ENCODE results near the gene CHST7. TPM values are rescaled to one million over a fixed set of nuclear protein-coding genes. Genes with fewer than 3 reads are reported as not detected.

CHST7 gene
- total and polyA plus RNA-seq, 2 of the 8 experiments (the other 6 are each of a cell fraction or from before 2014, with no cell fraction given), result 7.9 to 14.1 TPM

- Histone ChIP-seq H3K36me3 (ENCODE audit: control insufficient read depth in 2 of 4, insufficient read depth in 4 of 4, low read length in 3 of 4) (peaks cover 0 to 22% (median 2%) of the 10 kb centered on the region in 4 experiments; a peak in 4 of 8 replicates), H3K4me1 (replicated peaks in 1 of 4; ENCODE audit: control insufficient read depth in 3 of 4, insufficient read depth in 4 of 4, low read length in 3 of 4) (peaks cover 0 to 3% (median 1%) of the 10 kb centered on the region in 4 experiments; a peak in 1 of 7 replicates), H3K18ac (ENCODE audit: extremely low read depth, low read length) (no peak overlapping the region), H2AFZ (ENCODE audit: low read length) (no peak overlapping the region), H2BK5ac (ENCODE audit: low read depth, low read length) (no peak overlapping the region), H3K79me1 (ENCODE audit: low read depth, low read length) (no peaks in the 10 kb centered on the region), H3K79me2 (ENCODE audit: control insufficient read depth in 1 of 2, insufficient read depth in 2 of 2, low read length in 2 of 2) (peaks cover 11 to 29% of the 10 kb centered on the region in 2 experiments; a peak in 3 of 4 replicates), H3K14ac (ENCODE audit: insufficient read length) (no peak overlapping the region), H4K5ac (ENCODE audit: insufficient read length, low read depth, low read length) (no peak overlapping the region), H3K23ac (ENCODE audit: insufficient read length) (no peak overlapping the region), H2BK12ac (ENCODE audit: low read depth, low read length) (no peak overlapping the region), H3K4me3 (ENCODE audit: extremely low read depth in 1 of 4, insufficient read depth in 2 of 4, low read depth in 3 of 4, low read length in 4 of 4) (no peak overlapping the region), H3K4me2 (ENCODE audit: insufficient read depth in 1 of 2, low read depth in 2 of 2, low read length in 2 of 2) (no peak overlapping the region; a peak in 1 of 4 replicates), H4K20me1 (replicated peaks in 1 of 2; ENCODE audit: control insufficient read depth in 1 of 2, insufficient read depth in 2 of 2, low read length in 2 of 2) (no peaks in the 10 kb centered on the region), H2BK120ac (replicated peaks; ENCODE audit: low read depth, low read length) (no peak overlapping the region), H2BK15ac (ENCODE audit: low read length) (no peak overlapping the region), H4K8ac (ENCODE audit: extremely low read depth, insufficient read depth, low read length) (no peak overlapping the region), H3K9ac (replicated peaks in 1 of 4; ENCODE audit: extremely low read depth in 1 of 4, low read depth in 3 of 4, low read length in 3 of 4) (no peak overlapping the region), H3K9me3 (ENCODE audit: insufficient read depth in 2 of 2, low read depth in 1 of 2, low read length in 1 of 2) (no peaks in the 10 kb centered on the region), H3K4ac (replicated peaks; ENCODE audit: insufficient read length, low read depth, low read length) (no peak overlapping the region), H3K27me3 (replicated peaks in 1 of 4; ENCODE audit: control insufficient read depth in 3 of 4, extremely low read depth in 1 of 4, insufficient read depth in 3 of 4, low read length in 3 of 4) (no peaks in the 10 kb centered on the region), H2AK5ac (ENCODE audit: low read depth, low read length) (no peak overlapping the region), H2BK20ac (ENCODE audit: low read length) (no peak overlapping the region), H4K91ac (replicated peaks; ENCODE audit: insufficient read length, low read length) (no peak overlapping the region), H3K56ac (replicated peaks; ENCODE audit: insufficient read length, low read depth, low read length) (no peak overlapping the region), H3K23me2 (ENCODE audit: low read depth, low read length) (no peaks in the 10 kb centered on the region), H3K27ac (ENCODE audit: low read depth, low read length) (no peak overlapping the region)
- no peak for DNase-seq (ENCODE audit: low read depth in 1 of 2, low spot score in 2 of 2)
- 100% methylated on average over 2 of the region's 2 CpGs; no CpG with 5 or more reads in 1 of the 2 experiments for WGBS, 2 experiments (ENCODE audit: extremely low coverage in 1 of 2, insufficient coverage in 1 of 2, insufficient read length in 1 of 2, insufficient replicate concordance in 2 of 2, low coverage in 1 of 2, low lambda C conversion rate in 2 of 2, missing lambda C conversion rate in 1 of 2)
- ChIA-PET POLR2A (ENCODE audit: partially characterized antibody) (interaction anchor here (1.4 kb wide), 1 partner anchor 56 kb away, joined by 3 read pairs; no protein-coding TSS in a partner anchor), CTCF (ENCODE audit: partially characterized antibody) (no interaction called here)
- TF ChIP-seq CREB1 (IDR thresholded peaks at IDR 0.05) (no peak), SIN3A (conservative IDR thresholded peaks at IDR 0.05 in 1 of 2, IDR thresholded peaks at IDR 0.05 in 1 of 2; ENCODE audit: low read depth in 1 of 2, low read length in 2 of 2) (no peak), KDM4A (IDR thresholded peaks at IDR 0.05; ENCODE audit: low read depth, low read length, severe bottlenecking) (no peak)
- FAIRE-seq, result no peak
These were observed 30.1 kb upstream of the CHST7 start for GRCh38 chrX:46543441-46543840.

Data from H1 (cell line).